GM23338 (cell line): Measurements from ENCODE around the gene ULK4. TPM values are rescaled to one million over a fixed set of nuclear protein-coding genes. Genes with fewer than 3 reads are reported as not detected.

Experiments used
- ATAC-seq: fragments of 200-7000 bp; cut with Tn5 transposase; 3 replicates; pipeline ENCODE4 v1.9.1; 2020
- DNase-seq: peaks from one replicate; pipeline ENCODE4 v3.0.0-alpha.2; 2015; ENCODE audit warnings: low spot score
- H2AFZ ChIP-seq: fragments of 200-600 bp; sonication (generic); 2 replicates; pipeline ENCODE4 v1.8.0; 2016; ENCODE audit warnings: antibody characterized with exemption, mild to moderate bottlenecking, moderate library complexity
- H3F3A ChIP-seq: fragments of 200-600 bp; sonication (generic); replicated peaks from 2 replicates; pipeline ENCODE4 v1.8.0; 2017; ENCODE audit warnings: antibody characterized with exemption, mixed run types, low read depth
- H3K27ac ChIP-seq: fragments of 200-600 bp; sonication (generic); 2 replicates; pipeline ENCODE4 v1.6.1; 2016; ENCODE audit warnings: low read depth
- H3K27me3 ChIP-seq: fragments of 200-600 bp; sonication (generic); 2 replicates; pipeline ENCODE4 v1.8.0; 2016; ENCODE audit warnings: mild to moderate bottlenecking, mixed run types, moderate library complexity; ENCODE audit not compliant: insufficient read depth
- H3K36me3 ChIP-seq: fragments of 200-600 bp; sonication (generic); 2 replicates; pipeline ENCODE4 v1.8.0; 2016; ENCODE audit warnings: mild to moderate bottlenecking; ENCODE audit not compliant: insufficient read depth
- H3K4me1 ChIP-seq: fragments of 200-600 bp; sonication (generic); 2 replicates; pipeline ENCODE4 v1.8.0; 2016; ENCODE audit warnings: mild to moderate bottlenecking, moderate library complexity; ENCODE audit not compliant: insufficient read depth
- H3K4me2 ChIP-seq: fragments of 200-600 bp; sonication (generic); 2 replicates; pipeline ENCODE4 v1.7.1; 2017; ENCODE audit warnings: mixed run types
- H3K4me3 ChIP-seq: fragments of 200-600 bp; sonication (generic); 2 replicates; pipeline ENCODE4 v1.6.1; 2016; ENCODE audit warnings: mixed run types
- H3K79me2 ChIP-seq: fragments of 200-600 bp; sonication (generic); replicated peaks from 2 replicates; pipeline ENCODE4 v1.8.0; 2017; ENCODE audit warnings: mild to moderate bottlenecking; ENCODE audit not compliant: insufficient read depth
- H3K9me2 ChIP-seq: fragments of 200-600 bp; sonication (generic); 2 replicates; pipeline ENCODE4 v1.8.0; 2017; ENCODE audit not compliant: insufficient read depth
- H4K20me1 ChIP-seq: fragments of 200-600 bp; sonication (generic); replicated peaks from 2 replicates; pipeline ENCODE4 v1.8.0; 2017; ENCODE audit warnings: mild to moderate bottlenecking; ENCODE audit not compliant: insufficient read depth
- H3K27ac Mint-ChIP-seq: 2 replicates; pipeline ENCODE4 v1.8.0; 2020; ENCODE audit warnings: inconsistent platforms, mild to moderate bottlenecking, moderate library complexity, mixed read lengths
- H3K27me3 Mint-ChIP-seq: 3 replicates; pipeline ENCODE4 v1.8.0; 2022; ENCODE audit warnings: low read depth, mild to moderate bottlenecking, moderate library complexity, mixed read lengths, inconsistent platforms; ENCODE audit not compliant: insufficient read depth, poor library complexity
- H3K36me3 Mint-ChIP-seq: 3 replicates; pipeline ENCODE4 v1.8.0; 2021; ENCODE audit warnings: low read depth, mild to moderate bottlenecking, inconsistent platforms, moderate library complexity, mixed read lengths
- H3K4me1 Mint-ChIP-seq: 3 replicates; pipeline ENCODE4 v1.8.0; 2020; ENCODE audit warnings: mild to moderate bottlenecking, inconsistent platforms, mixed read lengths
- H3K4me3 Mint-ChIP-seq: 3 replicates; pipeline ENCODE4 v1.8.0; 2021; ENCODE audit warnings: moderate library complexity, mild to moderate bottlenecking, inconsistent platforms, mixed read lengths
- H3K9me3 Mint-ChIP-seq: 3 replicates; pipeline ENCODE4 v1.8.0; 2020; ENCODE audit warnings: moderate library complexity, mild to moderate bottlenecking, inconsistent platforms, mixed read lengths
- EZH2phosphoT487 ChIP-seq: fragments of 200-600 bp; sonication (generic); IDR thresholded peaks from one replicate; pipeline ENCODE4 v1.8.1; 2018; ENCODE audit warnings: antibody characterized with exemption; ENCODE audit not compliant: unreplicated experiment
- JUNB ChIP-seq: IDR thresholded peaks from one replicate; pipeline ENCODE4 v1.6.1; 2016; ENCODE audit warnings: antibody characterized with exemption; ENCODE audit not compliant: unreplicated experiment
- NANOG ChIP-seq: IDR thresholded peaks from 2 replicates; pipeline ENCODE4 v1.6.1; 2016; ENCODE audit warnings: antibody characterized with exemption, borderline replicate concordance
- POLR2AphosphoS5 ChIP-seq: IDR thresholded peaks from 2 replicates; pipeline ENCODE4 v1.6.1; 2016; ENCODE audit warnings: antibody characterized with exemption, low read depth
- STAT1 ChIP-seq: IDR thresholded peaks from one replicate; pipeline ENCODE4 v1.6.1; 2016; ENCODE audit warnings: antibody characterized with exemption; ENCODE audit not compliant: unreplicated experiment
- ZNF331 ChIP-seq: fragments of 250-450 bp; sonication (Bioruptor Pico); IDR thresholded peaks from 2 replicates; pipeline ENCODE4 v1.5.0; 2020; ENCODE audit warnings: low read depth, mild to moderate bottlenecking, moderate library complexity
- polyA plus RNA-seq: library from polyadenylated mRNA; unstranded; fragments of >200 nt; fragmentation: Nextera tagmentation; extraction: Ambion mirVana; gene quantifications from 2 replicates; pipeline ENCODE4 v1.2.1, GENCODE V29; 2016
- total RNA-seq: library from RNA; depleted of rRNA; stranded (reverse); fragments of >200 nt; shearing (Covaris generic); gene quantifications from 2 replicates; pipeline ENCODE4 v1.2.3, GENCODE V29; 2014
- TF ChIP-seq, protein P1 (sequence below), 2 experiments: fragments of 200-600 bp in 1 of 2; sonication (generic) in 1 of 2; conservative IDR thresholded peaks; 2 replicates each; pipeline versions ENCODE4 v1.5.1 to v1.6.1; 2016 to 2017; ENCODE audit warnings: antibody characterized with exemption in 2 of 2, low read depth in 2 of 2, mild to moderate bottlenecking in 2 of 2, moderate library complexity in 1 of 2
- TF ChIP-seq, protein P2 (sequence below): fragments of 250-450 bp; sonication (Bioruptor Pico); IDR thresholded peaks from 2 replicates; pipeline ENCODE4 v1.5.0; 2020; ENCODE audit warnings: mild to moderate bottlenecking, moderate library complexity
- TF ChIP-seq, protein P3 (sequence below): IDR thresholded peaks from 2 replicates; pipeline ENCODE4 v1.6.1; 2016; ENCODE audit warnings: antibody characterized with exemption

The ULK4 gene
- total and polyA plus RNA-seq, 2 experiments from 2014 or later = 20.8 to 41.4 TPM

DNA sequence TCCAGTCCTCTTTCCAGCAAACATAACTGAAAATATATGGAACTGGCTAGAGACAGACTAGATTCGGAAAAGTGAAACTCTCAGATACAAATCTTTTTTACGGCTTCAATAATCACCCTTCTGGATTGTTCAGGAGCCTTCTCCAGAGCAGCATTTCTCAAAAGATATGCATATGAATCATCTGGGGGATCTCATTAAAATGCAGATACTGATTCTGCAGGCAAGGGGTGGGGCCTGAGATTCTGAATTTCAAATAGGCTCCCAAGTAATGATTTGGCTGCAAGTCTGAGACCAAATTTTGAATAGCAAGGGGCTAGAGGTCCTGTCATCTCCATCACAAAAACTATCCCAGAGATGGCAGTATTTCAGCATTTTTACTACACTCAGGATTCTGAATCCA is 597.2 kb downstream of the ULK4 start:
- Mint-ChIP-seq H3K27ac (peak overlapping the region; percentile 62), H3K4me3 (peak overlapping the region; percentile 15; the same call in 1 of the 3 replicates), H3K4me1 (peaks cover 52% of the 10 kb centered on the region), H3K9me3 (no peaks in the 10 kb centered on the region), H3K27me3 (peaks cover 4% of the 10 kb centered on the region), H3K36me3 (no peaks in the 10 kb centered on the region)
- peak overlapping the region; percentile 14; the same call in 1 of the 2 replicates for H3K4me3 ChIP-seq
- H3K27ac ChIP-seq = peak overlapping the region; percentile 27; the same call in 1 of the 2 replicates
- TF ChIP-seq JUNB = no peak
- TF ChIP-seq POLR2AphosphoS5 = no peak
- TF ChIP-seq, protein P1, sequence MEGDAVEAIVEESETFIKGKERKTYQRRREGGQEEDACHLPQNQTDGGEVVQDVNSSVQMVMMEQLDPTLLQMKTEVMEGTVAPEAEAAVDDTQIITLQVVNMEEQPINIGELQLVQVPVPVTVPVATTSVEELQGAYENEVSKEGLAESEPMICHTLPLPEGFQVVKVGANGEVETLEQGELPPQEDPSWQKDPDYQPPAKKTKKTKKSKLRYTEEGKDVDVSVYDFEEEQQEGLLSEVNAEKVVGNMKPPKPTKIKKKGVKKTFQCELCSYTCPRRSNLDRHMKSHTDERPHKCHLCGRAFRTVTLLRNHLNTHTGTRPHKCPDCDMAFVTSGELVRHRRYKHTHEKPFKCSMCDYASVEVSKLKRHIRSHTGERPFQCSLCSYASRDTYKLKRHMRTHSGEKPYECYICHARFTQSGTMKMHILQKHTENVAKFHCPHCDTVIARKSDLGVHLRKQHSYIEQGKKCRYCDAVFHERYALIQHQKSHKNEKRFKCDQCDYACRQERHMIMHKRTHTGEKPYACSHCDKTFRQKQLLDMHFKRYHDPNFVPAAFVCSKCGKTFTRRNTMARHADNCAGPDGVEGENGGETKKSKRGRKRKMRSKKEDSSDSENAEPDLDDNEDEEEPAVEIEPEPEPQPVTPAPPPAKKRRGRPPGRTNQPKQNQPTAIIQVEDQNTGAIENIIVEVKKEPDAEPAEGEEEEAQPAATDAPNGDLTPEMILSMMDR (conservative IDR thresholded peaks at IDR 0.05; ENCODE audit: low read depth in 2 of 2) = peak in 1 of 2 experiments; percentile 34; a peak in 1 of 4 replicates
- TF ChIP-seq EZH2phosphoT487 = no peak
- TF ChIP-seq STAT1 = no peak
- TF ChIP-seq NANOG = peak; percentile 46; the same call in 1 of the 2 replicates
- DNase-seq (peak; percentile 25), ATAC-seq (no peak; the same call in 2 of the 3 replicates)
- H4K20me1 ChIP-seq = no peaks in the 10 kb centered on the region
- no peak overlapping the region for H2AFZ ChIP-seq
- no peaks in the 10 kb centered on the region for H3K27me3 ChIP-seq
- peaks cover 13% of the 10 kb centered on the region for H3F3A ChIP-seq
- peak overlapping the region; percentile 56 for H3K4me2 ChIP-seq
- no peaks in the 10 kb centered on the region for H3K36me3 ChIP-seq
- H3K9me2 ChIP-seq = no peaks in the 10 kb centered on the region
- peaks cover 57% of the 10 kb centered on the region for H3K4me1 ChIP-seq
- no peaks in the 10 kb centered on the region for H3K79me2 ChIP-seq

DNA sequence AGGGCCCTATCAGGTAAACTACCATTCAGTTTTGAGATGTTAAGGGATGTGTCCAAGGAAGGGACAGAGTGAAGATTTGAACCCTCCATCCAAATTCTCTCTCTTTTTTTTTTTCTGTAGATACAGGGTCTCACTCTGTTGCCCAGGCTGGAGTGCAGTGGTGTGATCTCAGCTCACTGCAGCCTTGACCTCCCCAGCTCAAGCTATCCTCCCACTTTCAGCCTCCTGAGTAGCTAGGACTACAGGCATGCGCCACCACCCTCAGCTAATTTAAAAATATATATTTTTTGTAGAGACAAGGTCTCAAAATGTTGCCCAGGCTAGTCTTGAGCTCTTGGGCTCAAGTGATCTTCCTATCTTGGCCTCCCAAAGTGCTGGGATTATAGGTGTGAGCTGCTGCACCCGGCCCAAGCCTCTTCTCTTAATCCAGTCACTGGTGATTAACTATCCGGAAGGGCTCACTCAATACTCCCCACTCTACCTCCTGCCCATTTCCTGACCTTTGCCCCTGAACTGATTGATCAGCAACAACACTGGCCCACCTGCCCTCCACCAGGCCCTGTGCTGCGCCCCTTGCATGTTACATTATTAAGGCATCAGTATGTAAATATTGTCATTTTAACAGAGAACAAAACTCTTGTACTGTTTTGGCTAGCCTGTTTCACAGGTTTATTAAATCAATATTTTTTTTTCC is 597.9 kb downstream of the ULK4 start:
- Mint-ChIP-seq H3K36me3 (no peaks in the 10 kb centered on the region), H3K9me3 (no peaks in the 10 kb centered on the region), H3K27ac (peak overlapping the region; percentile 49; the same call in 1 of the 2 replicates), H3K27me3 (peaks cover 4% of the 10 kb centered on the region), H3K4me3 (no peak overlapping the region), H3K4me1 (peaks cover 52% of the 10 kb centered on the region)
- no peaks in the 10 kb centered on the region for H3K79me2 ChIP-seq
- ATAC-seq = no peak
- no peak for DNase-seq
- H3F3A ChIP-seq = peaks cover 13% of the 10 kb centered on the region
- no peaks in the 10 kb centered on the region for H3K9me2 ChIP-seq
- peak overlapping the region; percentile 56 for H3K4me2 ChIP-seq
- no peak overlapping the region for H2AFZ ChIP-seq
- H3K4me1 ChIP-seq = peaks cover 57% of the 10 kb centered on the region
- peak overlapping the region; percentile 27; the same call in 1 of the 2 replicates for H3K27ac ChIP-seq
- H3K4me3 ChIP-seq = no peak overlapping the region
- H3K36me3 ChIP-seq = no peaks in the 10 kb centered on the region
- no peaks in the 10 kb centered on the region for H4K20me1 ChIP-seq
- no peaks in the 10 kb centered on the region for H3K27me3 ChIP-seq
- TF ChIP-seq ZNF331 = no peak
- no peak for TF ChIP-seq EZH2phosphoT487
- TF ChIP-seq, protein P2, sequence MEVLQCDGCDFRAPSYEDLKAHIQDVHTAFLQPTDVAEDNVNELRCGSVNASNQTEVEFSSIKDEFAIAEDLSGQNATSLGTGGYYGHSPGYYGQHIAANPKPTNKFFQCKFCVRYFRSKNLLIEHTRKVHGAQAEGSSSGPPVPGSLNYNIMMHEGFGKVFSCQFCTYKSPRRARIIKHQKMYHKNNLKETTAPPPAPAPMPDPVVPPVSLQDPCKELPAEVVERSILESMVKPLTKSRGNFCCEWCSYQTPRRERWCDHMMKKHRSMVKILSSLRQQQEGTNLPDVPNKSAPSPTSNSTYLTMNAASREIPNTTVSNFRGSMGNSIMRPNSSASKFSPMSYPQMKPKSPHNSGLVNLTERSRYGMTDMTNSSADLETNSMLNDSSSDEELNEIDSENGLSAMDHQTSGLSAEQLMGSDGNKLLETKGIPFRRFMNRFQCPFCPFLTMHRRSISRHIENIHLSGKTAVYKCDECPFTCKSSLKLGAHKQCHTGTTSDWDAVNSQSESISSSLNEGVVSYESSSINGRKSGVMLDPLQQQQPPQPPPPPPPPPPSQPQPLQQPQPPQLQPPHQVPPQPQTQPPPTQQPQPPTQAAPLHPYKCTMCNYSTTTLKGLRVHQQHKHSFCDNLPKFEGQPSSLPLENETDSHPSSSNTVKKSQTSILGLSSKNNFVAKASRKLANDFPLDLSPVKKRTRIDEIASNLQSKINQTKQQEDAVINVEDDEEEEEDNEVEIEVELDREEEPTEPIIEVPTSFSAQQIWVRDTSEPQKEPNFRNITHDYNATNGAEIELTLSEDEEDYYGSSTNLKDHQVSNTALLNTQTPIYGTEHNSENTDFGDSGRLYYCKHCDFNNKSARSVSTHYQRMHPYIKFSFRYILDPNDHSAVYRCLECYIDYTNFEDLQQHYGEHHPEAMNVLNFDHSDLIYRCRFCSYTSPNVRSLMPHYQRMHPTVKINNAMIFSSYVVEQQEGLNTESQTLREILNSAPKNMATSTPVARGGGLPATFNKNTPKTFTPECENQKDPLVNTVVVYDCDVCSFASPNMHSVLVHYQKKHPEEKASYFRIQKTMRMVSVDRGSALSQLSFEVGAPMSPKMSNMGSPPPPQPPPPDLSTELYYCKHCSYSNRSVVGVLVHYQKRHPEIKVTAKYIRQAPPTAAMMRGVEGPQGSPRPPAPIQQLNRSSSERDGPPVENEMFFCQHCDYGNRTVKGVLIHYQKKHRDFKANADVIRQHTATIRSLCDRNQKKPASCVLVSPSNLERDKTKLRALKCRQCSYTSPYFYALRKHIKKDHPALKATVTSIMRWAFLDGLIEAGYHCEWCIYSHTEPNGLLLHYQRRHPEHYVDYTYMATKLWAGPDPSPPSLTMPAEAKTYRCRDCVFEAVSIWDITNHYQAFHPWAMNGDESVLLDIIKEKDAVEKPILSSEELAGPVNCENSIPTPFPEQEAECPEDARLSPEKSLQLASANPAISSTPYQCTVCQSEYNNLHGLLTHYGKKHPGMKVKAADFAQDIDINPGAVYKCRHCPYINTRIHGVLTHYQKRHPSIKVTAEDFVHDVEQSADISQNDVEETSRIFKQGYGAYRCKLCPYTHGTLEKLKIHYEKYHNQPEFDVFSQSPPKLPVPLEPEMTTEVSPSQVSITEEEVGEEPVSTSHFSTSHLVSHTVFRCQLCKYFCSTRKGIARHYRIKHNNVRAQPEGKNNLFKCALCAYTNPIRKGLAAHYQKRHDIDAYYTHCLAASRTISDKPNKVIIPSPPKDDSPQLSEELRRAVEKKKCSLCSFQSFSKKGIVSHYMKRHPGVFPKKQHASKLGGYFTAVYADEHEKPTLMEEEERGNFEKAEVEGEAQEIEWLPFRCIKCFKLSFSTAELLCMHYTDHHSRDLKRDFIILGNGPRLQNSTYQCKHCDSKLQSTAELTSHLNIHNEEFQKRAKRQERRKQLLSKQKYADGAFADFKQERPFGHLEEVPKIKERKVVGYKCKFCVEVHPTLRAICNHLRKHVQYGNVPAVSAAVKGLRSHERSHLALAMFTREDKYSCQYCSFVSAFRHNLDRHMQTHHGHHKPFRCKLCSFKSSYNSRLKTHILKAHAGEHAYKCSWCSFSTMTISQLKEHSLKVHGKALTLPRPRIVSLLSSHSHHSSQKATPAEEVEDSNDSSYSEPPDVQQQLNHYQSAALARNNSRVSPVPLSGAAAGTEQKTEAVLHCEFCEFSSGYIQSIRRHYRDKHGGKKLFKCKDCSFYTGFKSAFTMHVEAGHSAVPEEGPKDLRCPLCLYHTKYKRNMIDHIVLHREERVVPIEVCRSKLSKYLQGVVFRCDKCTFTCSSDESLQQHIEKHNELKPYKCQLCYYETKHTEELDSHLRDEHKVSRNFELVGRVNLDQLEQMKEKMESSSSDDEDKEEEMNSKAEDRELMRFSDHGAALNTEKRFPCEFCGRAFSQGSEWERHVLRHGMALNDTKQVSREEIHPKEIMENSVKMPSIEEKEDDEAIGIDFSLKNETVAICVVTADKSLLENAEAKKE (CRISPR knock-in tag) = no peak
- TF ChIP-seq JUNB = no peak
- TF ChIP-seq NANOG = no peak
- TF ChIP-seq, protein P3, sequence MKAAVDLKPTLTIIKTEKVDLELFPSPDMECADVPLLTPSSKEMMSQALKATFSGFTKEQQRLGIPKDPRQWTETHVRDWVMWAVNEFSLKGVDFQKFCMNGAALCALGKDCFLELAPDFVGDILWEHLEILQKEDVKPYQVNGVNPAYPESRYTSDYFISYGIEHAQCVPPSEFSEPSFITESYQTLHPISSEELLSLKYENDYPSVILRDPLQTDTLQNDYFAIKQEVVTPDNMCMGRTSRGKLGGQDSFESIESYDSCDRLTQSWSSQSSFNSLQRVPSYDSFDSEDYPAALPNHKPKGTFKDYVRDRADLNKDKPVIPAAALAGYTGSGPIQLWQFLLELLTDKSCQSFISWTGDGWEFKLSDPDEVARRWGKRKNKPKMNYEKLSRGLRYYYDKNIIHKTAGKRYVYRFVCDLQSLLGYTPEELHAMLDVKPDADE = no peak
- TF ChIP-seq POLR2AphosphoS5 = no peak
